Stromal cell of bone marrow (primary cell): ENCODE results near the gene TMEM53.
"Not testable (repeated sequence)": the region's sequence is repeated elsewhere in the genome, so short reads cannot be mapped to it uniquely, and the experiment has no call there.

Experiments
- DNase-seq: peaks from one replicate; pipeline ENCODE4 v3.0.0-alpha.2; 2012; ENCODE audit warnings: low read depth

The TMEM53 gene

DNA sequence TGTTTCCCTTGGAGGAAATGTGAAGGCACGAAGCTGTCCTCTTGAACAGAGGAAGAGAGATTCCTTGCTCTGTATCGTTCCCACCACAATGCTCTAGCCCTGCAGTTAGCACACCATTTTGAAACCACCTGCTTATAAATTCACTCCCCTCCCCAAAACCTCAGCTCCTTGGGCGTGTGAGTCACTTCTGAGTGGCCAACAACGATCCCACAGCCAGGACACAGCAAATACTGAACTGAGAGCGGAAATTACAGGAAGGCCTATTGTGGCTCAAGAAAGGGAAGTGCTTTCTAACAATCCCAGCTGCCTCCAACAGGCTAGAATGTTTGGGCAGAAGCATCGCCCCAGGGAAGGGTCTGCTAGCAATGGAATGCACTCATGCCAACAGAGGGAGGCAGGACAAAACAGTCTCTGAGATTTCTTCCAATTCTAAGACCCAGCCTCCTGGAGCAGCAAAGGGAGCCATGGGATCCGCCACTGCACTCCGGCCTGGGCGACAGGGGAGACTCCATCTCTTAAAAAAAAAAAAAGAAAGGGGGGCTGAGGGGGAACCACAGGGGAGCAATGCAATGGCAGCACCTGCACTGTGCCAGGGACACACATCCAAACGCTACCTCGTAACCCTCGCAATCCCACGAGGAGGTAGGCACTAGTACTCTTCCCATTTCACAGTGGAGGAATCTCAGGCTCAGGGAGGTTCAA, 1.9 kb downstream of the TMEM53 start:
- no peak for DNase-seq

DNA sequence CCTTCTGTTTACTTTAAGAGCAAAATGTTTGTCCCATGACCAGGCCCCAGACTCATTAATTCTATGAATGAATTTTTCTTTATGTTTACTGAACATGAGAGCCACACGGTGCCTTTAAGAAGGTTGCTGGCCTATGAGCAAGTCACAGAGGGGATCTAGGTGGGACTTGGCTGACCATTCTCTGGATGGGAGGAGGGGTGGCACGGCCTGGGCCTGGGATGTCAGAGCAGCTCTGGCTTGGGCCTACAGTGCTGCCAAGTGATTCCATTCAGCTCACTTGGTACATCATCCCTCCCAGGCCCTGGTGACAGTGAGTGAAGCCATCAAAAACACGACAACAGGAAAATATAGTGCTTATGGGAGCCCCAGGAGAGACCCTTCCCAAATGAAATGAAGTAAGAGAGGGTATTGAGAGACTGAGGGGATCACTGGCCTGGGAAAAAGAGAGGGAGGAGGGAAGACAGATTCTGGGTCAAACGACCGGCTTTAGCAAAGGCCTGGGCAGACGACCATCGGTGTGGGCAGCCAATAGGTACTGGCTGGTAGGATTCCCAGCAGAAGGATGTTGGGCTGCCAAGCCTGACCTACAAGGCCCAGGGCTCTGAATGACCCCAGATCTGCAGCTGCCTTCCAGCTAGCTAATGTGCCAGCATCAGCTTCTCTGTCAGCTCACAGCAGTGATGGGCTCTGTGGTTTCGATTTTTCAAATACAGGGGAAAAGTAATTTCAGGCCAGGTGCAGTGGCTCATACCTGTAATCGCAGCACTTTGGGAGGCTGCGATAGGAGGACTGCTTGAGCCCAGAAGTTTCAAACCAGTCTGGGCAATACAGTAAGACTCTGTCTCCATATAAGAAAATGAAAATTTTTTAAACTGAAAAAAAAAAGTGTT, 3.3 kb downstream of the TMEM53 start:
- DNase-seq: no peak

DNA sequence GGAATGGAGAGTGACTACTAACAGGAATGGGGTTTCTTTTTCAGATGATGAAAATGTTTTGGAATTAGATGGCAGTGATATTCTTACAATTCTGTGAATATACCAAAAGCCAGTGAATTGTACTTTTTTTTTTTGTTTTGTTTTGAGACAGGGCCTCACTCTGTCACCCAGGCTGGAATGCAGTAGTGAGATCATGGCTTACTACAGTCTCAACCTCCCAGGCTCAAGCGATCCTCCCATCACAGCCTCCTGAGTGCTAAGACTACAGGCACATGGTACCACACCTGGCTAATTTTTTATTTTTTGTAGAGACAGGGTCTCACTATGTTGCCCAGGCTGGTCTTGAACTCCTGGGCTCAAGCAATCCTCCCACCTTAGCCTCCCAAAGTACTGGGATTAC, 7.6 kb downstream of the TMEM53 start:
- DNase-seq: not testable (repeated sequence)

DNA sequence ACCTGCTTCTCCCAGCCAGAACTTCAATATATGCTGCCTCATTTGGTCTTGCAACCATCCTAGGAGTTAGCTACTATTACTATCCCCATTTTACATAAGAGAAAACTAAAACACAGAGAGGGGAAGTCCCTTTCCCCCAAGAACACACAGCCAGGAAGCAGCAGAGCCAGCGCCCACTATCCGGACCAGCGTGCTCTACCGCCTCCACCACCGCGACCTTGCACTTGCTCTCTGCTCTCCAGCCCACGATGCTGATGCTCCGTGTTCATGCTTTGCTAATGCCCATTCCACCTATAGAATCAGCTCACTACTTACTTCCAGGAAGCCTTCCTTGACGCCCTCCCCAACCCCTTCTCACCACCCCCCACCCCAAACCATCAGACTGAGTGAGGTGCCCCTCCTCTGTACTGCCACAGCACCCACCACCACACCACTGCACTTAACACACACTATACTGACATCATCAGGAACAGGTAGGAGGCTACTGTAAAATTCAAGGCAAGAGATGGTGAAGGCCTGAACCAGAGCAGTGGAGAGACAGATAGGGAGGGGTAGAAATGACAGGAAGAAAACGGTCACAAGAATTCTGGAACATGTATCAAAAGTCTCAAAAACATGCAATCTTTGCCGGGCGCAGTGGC, 9.4 kb downstream of the TMEM53 start:
- DNase-seq: no peak

DNA sequence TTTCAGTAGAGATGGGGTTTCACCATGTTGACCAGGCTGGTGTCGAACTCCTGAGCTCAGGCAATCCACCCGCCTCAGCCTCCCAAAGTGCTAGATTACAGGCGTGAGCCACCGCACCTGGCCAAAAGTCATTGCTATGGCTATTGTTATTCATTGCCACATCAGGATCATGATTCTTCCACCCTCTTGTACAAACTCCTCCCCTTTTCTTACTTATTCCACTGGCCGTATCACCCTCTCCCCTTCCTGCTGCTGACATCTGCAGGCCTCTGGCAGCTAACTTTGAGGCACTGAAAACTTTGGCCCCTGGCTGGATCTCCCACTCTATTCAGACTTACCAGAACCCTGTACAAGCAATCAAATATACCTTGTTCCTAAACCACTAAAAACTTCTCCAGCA, 10.9 kb downstream of the TMEM53 start:
- DNase-seq: no peak

DNA sequence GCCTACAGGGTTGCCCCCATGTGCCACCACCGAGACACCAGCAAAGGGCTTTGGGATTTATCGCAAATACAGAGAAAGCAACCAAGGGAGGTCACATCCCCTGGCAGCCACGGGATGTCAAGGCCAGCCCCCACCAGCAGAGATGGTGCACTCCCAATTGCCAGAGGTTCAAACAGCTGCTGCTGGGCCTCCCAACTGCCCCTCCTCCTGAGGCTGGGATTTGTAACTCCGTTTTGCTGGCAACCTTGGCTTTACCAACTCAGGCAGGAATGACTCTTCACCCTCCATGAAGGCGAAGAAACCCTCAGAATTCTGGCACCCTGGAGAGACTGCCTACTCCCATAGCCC, 11.6 kb downstream of the TMEM53 start:
- DNase-seq: no peak

DNA sequence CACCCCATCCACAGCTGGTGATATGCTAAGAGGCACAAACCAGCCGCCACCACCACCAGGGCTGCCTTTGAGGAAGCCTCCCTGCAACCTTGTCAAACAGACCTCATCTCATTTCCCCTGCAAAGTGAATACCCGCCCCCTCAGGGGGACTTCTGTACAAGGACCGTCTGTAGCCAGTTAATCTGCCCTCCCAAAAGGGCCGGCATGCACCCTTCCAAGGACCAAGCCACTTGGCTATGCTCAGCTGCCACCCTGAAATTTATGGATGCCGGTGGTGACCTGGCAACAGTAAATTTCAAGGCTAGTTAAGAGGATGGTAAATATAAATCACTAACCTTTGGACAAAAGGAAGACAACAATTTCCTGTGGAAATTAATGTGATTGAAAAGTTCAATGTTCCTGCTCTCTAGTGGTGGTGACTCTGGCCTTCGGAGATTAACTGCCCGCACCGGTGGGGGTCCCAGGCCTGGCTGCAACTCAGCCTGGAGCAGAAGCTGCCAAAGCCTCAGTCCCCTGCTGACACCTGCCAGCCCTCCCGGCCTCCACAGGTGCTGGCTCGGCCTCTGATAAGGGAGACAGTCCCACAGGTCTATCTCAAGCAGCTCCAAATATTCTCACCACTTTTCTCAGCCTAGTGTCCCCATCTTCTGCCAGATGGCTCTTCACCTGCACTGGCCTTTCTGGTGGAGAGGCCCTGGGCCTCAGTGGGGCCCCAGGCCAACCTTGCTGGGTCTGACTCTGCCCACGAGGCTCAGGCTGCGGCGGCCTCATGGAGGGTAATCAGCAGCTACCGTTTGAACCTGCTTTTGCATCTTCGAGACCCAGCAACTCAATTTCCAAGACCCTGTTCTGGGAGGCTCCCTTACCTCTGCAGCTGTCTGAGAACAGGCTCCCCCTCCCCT, 12.2 kb downstream of the TMEM53 start:
- no peak for DNase-seq

DNA sequence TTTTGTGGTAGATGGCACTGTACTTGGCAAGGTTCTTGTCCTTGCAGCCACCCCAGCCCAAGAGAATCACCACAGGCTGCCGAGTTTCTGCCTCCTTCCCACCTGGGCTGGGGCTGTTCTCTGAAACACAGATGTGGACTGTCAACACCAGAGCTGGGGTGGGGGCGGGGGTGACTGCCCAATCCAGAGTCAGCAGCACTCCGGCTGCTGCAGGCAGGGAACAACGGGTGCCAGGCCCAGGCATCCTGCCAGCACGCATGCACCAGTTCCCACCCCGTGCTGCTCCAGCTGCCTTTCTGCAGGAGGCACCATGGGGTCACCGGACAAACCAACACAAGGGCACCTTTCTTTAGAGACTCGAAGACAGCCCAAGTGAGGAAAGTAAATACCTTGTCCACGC, 14.1 kb downstream of the TMEM53 start:
- DNase-seq: no peak

DNA sequence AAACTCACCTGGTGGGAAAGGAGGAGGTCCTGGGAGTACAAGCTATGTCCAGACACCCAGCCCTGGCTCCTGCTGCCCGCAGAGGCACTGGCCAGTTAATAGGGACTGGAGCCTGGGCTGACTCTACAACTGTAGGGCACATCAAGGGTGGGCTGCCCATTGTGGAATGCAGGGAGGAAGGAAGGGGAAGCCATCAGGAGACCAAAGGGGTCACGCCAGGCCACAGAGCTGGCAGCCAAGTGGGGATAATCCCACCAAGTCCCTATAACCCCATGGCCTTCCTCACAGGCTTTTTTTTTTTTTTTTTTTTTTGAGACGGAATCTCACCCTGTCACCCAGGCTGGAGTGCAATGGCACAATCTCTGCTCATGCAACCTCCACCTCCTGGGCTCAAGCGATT, 14.7 kb downstream of the TMEM53 start:
- DNase-seq: no peak

DNA sequence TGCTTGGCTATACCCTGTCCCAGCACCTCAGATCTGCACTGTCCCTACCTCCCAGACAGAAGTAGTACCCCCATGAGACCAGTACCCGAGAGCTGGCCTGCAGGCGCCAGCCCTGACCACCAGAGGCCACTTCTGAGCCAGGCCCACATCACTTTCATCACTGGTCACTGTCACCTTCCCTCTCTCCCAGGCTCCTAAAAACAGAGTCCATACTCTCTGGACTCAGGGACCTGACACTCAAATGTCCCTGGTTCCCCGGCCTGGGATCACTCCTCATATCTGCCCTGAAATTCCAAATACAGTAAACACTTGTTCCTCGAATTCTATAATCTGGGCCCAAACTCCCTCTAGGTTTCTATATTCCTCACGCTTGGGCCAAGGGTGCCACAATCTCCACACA, 18.7 kb downstream of the TMEM53 start:
- DNase-seq: no peak

DNA sequence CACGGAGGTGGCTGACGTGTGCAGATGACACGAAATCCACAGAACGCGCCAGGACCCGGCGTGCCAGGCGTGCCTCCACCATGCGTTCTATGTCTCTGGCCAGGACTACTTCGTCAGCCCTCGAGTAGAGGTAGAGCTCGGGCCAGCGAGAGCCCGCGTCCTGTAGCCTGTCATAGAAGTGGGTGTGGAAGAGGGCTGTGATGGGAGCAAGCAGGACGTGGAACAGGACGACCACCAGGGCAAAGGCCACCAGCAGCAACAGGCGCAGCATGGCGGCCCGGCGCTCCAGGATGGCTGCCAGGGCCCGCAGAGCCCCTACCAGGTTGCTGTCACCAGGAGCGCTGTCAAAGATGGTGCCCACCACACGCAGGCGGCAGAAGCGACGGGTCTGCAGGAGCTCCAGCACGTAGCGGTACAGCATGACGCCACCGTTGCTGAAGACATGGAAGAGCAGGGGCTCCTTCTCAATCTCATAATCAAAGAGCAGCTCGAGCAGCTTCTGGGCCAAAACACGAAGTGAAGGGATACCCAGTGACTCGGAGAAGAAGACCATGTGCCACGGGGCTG, 19.6 kb downstream of the TMEM53 start:
- DNase-seq: no peak

DNA sequence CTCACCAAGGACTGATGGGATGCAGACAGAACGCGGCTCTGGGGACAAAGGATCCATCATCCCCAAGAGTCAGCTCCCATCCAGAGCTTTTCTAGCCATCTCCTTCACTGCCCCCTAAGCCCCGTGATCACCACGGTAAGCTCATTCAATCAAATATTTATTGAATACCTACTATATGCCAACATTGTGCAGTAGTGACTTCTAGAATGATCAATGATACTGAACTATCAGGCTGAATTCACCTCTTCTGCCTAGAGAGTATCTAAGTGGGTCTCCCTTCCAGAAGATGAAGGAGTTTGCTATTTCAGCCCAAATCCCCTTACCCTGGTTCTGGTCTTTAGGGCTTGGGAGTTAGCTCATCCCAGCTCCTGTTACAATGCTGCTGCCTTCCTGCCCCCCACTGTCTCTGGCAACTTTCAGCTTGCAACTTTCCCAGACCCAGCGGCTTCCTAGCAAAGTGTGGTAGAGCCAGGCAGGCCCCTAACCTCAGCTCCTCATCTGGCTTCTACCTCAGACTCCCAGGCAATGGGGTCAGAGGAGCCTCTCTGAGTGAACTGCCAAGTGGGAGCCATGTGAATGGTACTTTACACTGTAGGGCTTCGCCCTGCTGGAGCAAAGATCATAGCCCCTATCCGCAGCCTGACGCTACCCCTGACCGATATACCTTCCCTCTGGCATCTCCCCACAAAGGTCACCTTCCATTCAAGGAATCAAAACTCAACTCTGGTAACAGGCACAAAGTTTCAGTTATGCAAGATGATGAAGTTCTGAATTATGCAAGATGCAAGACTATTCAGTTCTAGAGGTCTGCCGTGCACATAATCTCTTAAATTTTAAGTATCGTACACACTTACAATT, 20.9 kb downstream of the TMEM53 start:
- no peak for DNase-seq

DNA sequence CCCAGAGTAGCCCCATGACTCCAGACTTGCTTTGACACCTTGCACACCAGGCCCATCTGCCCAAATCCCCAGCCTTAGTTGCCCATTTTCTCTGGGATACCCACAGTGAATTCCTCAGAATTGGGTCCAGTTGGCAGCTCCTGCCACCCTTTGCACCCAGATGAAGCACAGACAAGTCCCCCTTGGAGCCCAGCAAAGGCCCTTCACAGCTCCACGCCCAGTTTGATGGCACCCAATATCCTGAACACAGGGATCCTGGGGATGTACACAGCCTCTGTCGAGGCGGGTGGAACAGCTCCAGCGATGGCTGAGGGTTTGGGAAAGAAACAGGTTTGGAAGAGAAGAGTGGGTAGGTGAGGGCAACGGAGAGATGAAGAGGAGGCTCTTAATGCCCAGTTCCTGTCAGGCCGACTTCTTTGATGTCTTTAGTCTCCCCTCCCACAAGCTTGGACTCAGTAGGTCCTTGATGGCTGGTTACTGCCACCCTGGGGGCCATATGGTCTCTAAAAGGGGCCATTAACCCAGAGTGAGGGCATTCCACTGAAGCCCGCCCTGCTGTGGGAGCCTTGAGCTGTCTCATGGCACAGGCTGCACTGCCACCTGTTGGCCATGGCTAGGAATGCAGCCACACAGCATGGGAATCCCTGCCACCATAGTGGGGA, 21.7 kb downstream of the TMEM53 start:
- DNase-seq: no peak

DNA sequence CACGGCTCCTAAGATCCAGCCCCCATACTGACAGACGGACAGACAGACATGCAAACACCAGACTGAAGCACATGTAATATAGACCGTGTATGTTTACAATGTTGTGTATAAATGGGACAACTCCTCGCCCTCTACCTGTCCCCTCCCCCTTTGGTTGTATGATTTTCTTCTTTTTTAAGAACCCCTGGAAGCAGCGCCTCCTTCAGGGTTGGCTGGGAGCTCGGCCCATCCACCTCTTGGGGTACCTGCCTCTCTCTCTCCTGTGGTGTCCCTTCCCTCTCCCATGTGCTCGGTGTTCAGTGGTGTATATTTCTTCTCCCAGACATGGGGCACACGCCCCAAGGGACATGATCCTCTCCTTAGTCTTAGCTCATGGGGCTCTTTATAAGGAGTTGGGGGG, 23.2 kb downstream of the TMEM53 start:
- no peak for DNase-seq

DNA sequence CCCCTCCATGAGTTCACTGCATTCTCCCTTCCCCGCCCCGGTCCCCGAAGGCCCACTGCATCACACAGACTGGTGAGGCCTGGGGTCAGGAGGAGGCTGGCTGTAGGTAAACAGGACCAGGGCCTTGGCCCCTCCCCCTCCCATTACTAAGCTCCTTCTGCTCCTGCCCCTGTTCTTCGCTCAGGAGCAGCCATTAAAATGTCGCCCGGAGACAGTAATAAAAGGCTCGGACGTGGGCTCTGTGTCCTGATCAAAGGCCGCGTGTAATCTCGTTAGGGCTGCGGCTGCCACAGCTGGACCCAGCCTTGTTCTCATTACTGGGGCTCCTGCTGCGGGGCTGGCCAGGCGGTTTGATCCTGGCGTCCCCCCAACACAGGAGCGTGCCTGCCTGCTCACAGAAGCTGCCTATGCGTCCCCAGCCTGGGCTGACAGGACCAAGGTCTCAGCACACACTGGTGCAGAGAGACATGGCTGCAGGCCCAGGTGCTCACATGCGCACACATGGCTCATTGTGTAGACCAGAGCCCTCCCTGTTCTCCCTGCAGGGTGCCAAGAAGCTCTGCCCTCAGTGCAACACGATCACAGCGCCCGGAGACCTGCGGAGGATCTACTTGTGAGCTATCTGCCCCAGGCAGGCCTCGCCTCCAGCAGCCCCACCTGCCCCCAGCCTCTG, 24.0 kb downstream of the TMEM53 start:
- no peak for DNase-seq

DNA sequence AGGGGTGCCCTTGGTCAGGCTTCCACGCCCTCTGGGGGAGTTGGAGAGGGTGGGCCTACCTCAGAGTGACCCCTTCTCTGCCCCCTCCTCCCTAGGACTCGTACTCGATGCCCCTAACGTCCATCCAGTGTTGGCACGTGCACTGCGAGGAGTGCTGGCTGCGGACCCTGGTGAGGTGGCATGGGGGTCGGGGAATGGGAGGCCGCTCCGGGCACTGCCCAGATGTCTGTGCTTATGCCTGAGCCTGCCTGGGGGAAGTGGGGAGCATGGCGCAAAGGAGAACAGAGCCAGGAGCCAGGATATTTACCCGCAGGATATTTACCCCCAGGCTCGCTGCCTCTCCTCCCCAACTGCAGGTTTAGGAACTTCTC, 24.5 kb downstream of the TMEM53 start:
- DNase-seq: no peak

DNA sequence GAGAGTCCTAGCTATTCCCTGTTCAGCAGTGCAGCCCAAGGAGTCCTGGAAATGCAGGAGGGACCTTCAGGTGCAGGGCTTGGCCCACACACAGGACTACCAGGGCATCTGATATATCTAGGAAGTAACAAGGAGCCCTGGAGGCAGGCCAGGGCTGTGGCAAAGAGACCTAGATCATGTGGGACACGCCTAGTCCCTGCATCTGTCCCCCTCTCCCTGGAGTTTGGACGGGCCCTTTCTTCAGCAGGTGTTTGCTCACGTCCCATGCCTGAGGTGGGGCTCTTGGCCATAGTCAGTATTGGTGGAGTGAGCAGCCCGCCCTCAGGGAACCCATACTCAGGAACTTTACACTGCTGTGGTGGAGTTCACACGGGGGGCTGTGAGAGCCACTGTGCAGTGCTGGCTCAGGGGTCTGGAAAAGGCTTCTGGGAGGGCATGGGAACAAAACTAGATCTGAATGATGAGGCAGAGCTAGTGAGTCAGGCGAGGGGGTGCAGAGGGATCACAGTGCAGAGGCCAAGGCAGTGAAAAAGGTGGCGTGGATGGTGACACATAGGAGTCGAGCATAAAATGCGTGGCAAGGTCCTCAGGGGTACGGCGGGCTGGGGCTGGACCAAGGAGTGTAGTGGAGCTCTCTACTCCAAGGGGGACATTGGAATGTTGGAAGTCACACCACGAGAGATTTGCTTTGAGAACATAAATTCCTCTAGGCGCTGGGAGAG, 25.6 kb downstream of the TMEM53 start:
- no peak for DNase-seq

DNA sequence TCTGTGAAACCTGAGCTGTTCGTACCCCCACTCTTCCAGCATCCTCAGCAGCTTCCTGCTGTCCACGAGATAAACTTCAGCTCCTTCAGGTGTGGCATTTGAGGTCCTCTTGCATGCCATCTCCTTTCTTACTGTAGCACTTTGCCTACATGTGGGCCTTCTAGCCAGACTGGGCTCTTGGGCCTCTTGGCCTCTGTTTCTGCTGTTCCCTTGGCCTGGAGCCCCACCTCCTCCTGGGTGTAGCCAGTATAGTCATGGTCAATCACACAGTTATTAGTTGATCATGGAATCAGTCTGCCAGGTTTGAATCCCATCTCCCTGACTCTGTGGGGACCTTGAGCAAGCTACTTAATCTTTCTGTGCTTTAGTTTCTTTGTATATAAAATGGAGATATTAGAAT, 26.4 kb downstream of the TMEM53 start:
- no peak for DNase-seq
